Testis (tissue), 3 donors: ENCODE measurements around the gene MYBBP1A. TPM values are rescaled to one million over a fixed set of nuclear protein-coding genes. Genes with fewer than 3 reads are reported as not detected.

Source experiments
- DNase-seq: peaks from one replicate; pipeline ENCODE4 v3.0.0-alpha.2; 2019
- H3K27ac ChIP-seq, 2 donors: fragments of 200-600 bp; sonication (generic); one replicate each; pipeline ENCODE4 v1.5.1; 2019
- H3K27me3 ChIP-seq: fragments of 200-600 bp; sonication (generic); one replicate; pipeline ENCODE4 v1.5.1; 2019
- H3K36me3 ChIP-seq: fragments of 200-600 bp; sonication (generic); one replicate; pipeline ENCODE4 v1.5.1; 2017; ENCODE audit warnings: low read depth; ENCODE audit errors: missing control alignments
- H3K4me1 ChIP-seq: fragments of 200-600 bp; sonication (generic); one replicate; pipeline ENCODE4 v1.5.1; 2019
- H3K4me3 ChIP-seq, 2 donors: fragments of 200-600 bp; sonication (generic); one replicate each; pipeline ENCODE4 v1.5.1; 2017 to 2019
- H3K9me3 ChIP-seq: fragments of 200-600 bp; sonication (generic); one replicate; pipeline ENCODE4 v1.5.1; 2017
- CTCF ChIP-seq, 3 experiments: fragments of 450-650 bp in 2 of 3; fragments of 200-600 bp in 1 of 3; sonication (generic) in 1 of 3; IDR thresholded peaks; one replicate each; pipeline ENCODE4 v1.5.1; 2016 to 2019; ENCODE audit warnings: antibody characterized with exemption in 3 of 3, mild to moderate bottlenecking in 2 of 3, moderate library complexity in 1 of 3
- POLR2A ChIP-seq: fragments of 450-650 bp; IDR thresholded peaks from one replicate; pipeline ENCODE4 v1.6.1; 2017; ENCODE audit warnings: antibody characterized with exemption, mild to moderate bottlenecking, moderate library complexity
- WGBS, 2 donors: methylation state at CpG; one replicate each; pipeline ENCODE4 v1.1.5; 2018; 5-methylcytosine and 5-hydroxymethylcytosine counted together
- intact Hi-C: fragments of 100-400 bp; cut with DNase I; formaldehyde crosslinking; loops from one replicate; pipeline ENCODE4 v1.15.1; 2023; ENCODE audit warnings: low total_unique reads
- polyA plus RNA-seq: library from polyadenylated mRNA; stranded (reverse); fragments of 350-450 nt; fragmentation: Illumina TruSeq; extraction: RNeasy Lipid Tissue Mini Kit (QIAGEN cat#74804); gene quantifications from one replicate; pipeline ENCODE4 v1.2.3, GENCODE V29; 2014; ENCODE audit warnings: low read depth, low replicate concordance; ENCODE audit not compliant: insufficient read depth
- total RNA-seq, 2 donors: library from RNA; depleted of rRNA; stranded (reverse); fragments of >200 nt; gene quantifications; one replicate each; pipeline ENCODE4 v1.2.3, GENCODE V29; 2016

The MYBBP1A gene
- total and polyA plus RNA-seq, 3 donors from 2014 or later, result 32.9 to 78.9 (median 74.1) TPM

- Histone ChIP-seq H3K4me1 (peaks cover 18% of the 10 kb centered on the region), H3K9me3 (no peaks in the 10 kb centered on the region), H3K27me3 (no peaks in the 10 kb centered on the region), H3K4me3 (no peak overlapping the region), H3K36me3 (no peaks in the 10 kb centered on the region), H3K27ac (no peak overlapping the region)
- intact Hi-C loops, result no loop called here
- WGBS, 2 donors, result 90 to 92% methylated on average over 17 to 27 of the region's 27 CpGs
- TF ChIP-seq CTCF (IDR thresholded peaks at IDR 0.05) (no peak), POLR2A (no peak)
- DNase-seq, result no peak
Observed at GRCh38 chr17:4551796-4552525, 3.2 kb downstream of the MYBBP1A start.

GRCh38 chr17:4551141-4551540 lies 4.0 kb downstream of the MYBBP1A start:
- Histone ChIP-seq H3K27me3 (no peaks in the 10 kb centered on the region), H3K27ac (no peak overlapping the region), H3K4me3 (no peak overlapping the region), H3K36me3 (no peaks in the 10 kb centered on the region), H3K9me3 (no peaks in the 10 kb centered on the region), H3K4me1 (peaks cover 17% of the 10 kb centered on the region)
- WGBS, 2 donors, result 72 to 91% methylated on average over 4 to 8 of the region's 8 CpGs
- intact Hi-C loops, result no loop called here
- TF ChIP-seq CTCF (IDR thresholded peaks at IDR 0.05) (no peak), POLR2A (no peak)
- no peak for DNase-seq

- no peaks in the 10 kb centered on the region for H3K27me3 ChIP-seq
- peaks cover 12% of the 10 kb centered on the region for H3K4me1 ChIP-seq
- no peak overlapping the region for H3K27ac ChIP-seq
- TF ChIP-seq POLR2A, result no peak
- no peak for TF ChIP-seq CTCF (IDR thresholded peaks at IDR 0.05)
- DNase-seq, result no peak
- no peaks in the 10 kb centered on the region for H3K36me3 ChIP-seq
- 92 to 97% methylated on average over 14 to 16 of the region's 16 CpGs for WGBS, 2 donors
- H3K4me3 ChIP-seq, result no peak overlapping the region
- no peaks in the 10 kb centered on the region for H3K9me3 ChIP-seq
- intact Hi-C loops, result no loop called here
Observed at GRCh38 chr17:4550534-4551039, 4.6 kb downstream of the MYBBP1A start.

- H3K27ac ChIP-seq, result no peak overlapping the region
- H3K4me3 ChIP-seq, result no peak overlapping the region
- DNase-seq, result no peak
- H3K4me1 ChIP-seq, result peaks cover 16% of the 10 kb centered on the region
- WGBS, 2 donors, result 88 to 89% methylated on average over 12 to 25 of the region's 25 CpGs
- TF ChIP-seq CTCF (IDR thresholded peaks at IDR 0.05) (no peak), POLR2A (no peak)
- no peaks in the 10 kb centered on the region for H3K9me3 ChIP-seq
- intact Hi-C loops, result no loop called here
- no peaks in the 10 kb centered on the region for H3K27me3 ChIP-seq
- H3K36me3 ChIP-seq, result no peaks in the 10 kb centered on the region
Observed at GRCh38 chr17:4549781-4550533, 5.2 kb downstream of the MYBBP1A start.
